ENCODE measurements around the gene WDR73.

GRCh38 chr15:84629033-84629432 lies 25.1 kb downstream of the WDR73 start:
- TF ChIP-seq CTCF (IDR thresholded peaks at IDR 0.05) (no peak), POLR2A (IDR thresholded peaks at IDR 0.05) (no peak)
